GM23338 (cell line): Measurements from ENCODE around the gene ANXA6.

Source experiments
- CREB1 ChIP-seq: fragments of 250-450 bp; sonication (Bioruptor Pico); IDR thresholded peaks from 2 replicates; pipeline ENCODE4 v1.5.0; 2020; ENCODE audit warnings: low read depth, mild to moderate bottlenecking, moderate library complexity
- EZH2 ChIP-seq: fragments of 200-600 bp; sonication (generic); IDR thresholded peaks from one replicate; pipeline ENCODE4 v1.8.0; 2017; ENCODE audit warnings: antibody characterized with exemption, mild to moderate bottlenecking, low read depth; ENCODE audit not compliant: unreplicated experiment
- JUNB ChIP-seq: IDR thresholded peaks from one replicate; pipeline ENCODE4 v1.6.1; 2016; ENCODE audit warnings: antibody characterized with exemption; ENCODE audit not compliant: unreplicated experiment
- POLR2AphosphoS5 ChIP-seq: IDR thresholded peaks from 2 replicates; pipeline ENCODE4 v1.6.1; 2016; ENCODE audit warnings: antibody characterized with exemption, low read depth
- STAT1 ChIP-seq: IDR thresholded peaks from one replicate; pipeline ENCODE4 v1.6.1; 2016; ENCODE audit warnings: antibody characterized with exemption; ENCODE audit not compliant: unreplicated experiment
- TF ChIP-seq, protein P1 (sequence below), 2 experiments: fragments of 200-600 bp in 1 of 2; sonication (generic) in 1 of 2; conservative IDR thresholded peaks; 2 replicates each; pipeline versions ENCODE4 v1.5.1 to v1.6.1; 2016 to 2017; ENCODE audit warnings: antibody characterized with exemption in 2 of 2, low read depth in 2 of 2, mild to moderate bottlenecking in 2 of 2, moderate library complexity in 1 of 2
- TF ChIP-seq, protein P2 (sequence below): IDR thresholded peaks from one replicate; pipeline ENCODE4 v1.6.1; 2018; ENCODE audit warnings: antibody characterized with exemption; ENCODE audit not compliant: unreplicated experiment

DNA sequence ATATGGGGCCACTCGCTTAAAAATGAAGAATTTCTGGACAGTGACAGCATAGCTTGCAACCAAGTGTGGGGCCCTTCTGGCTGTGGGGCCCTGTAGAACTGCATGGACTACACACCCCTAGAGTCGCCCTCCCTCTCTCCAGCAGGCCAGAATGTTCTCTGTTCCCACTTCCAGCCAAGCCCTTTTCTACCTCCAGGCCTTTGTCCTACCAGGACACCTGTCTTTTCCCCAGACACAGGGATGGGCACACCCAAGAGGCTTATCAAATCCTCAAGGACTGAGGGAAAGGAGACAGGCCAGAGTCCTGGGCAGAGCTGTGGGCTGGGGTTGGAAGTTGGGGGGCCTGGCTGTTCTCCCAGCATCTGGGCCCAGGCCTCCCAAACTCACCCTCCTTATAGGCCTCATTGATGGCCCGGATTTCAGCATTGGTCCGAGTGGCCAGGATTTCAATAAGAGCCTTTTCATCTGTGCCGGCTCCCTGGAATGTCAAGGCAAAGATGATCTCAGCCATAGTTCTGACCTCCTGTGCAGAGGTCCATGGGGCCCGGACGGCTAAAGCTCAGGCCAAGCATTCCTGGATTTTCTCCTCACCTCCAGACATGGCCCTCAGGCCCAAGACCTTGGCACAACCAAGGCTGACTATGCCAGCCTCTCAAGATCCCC, 38.5 kb downstream of the ANXA6 start:
- TF ChIP-seq, protein P1, sequence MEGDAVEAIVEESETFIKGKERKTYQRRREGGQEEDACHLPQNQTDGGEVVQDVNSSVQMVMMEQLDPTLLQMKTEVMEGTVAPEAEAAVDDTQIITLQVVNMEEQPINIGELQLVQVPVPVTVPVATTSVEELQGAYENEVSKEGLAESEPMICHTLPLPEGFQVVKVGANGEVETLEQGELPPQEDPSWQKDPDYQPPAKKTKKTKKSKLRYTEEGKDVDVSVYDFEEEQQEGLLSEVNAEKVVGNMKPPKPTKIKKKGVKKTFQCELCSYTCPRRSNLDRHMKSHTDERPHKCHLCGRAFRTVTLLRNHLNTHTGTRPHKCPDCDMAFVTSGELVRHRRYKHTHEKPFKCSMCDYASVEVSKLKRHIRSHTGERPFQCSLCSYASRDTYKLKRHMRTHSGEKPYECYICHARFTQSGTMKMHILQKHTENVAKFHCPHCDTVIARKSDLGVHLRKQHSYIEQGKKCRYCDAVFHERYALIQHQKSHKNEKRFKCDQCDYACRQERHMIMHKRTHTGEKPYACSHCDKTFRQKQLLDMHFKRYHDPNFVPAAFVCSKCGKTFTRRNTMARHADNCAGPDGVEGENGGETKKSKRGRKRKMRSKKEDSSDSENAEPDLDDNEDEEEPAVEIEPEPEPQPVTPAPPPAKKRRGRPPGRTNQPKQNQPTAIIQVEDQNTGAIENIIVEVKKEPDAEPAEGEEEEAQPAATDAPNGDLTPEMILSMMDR (conservative IDR thresholded peaks at IDR 0.05; ENCODE audit: low read depth in 2 of 2), result no peak
- TF ChIP-seq POLR2AphosphoS5 (no peak), EZH2 (no peak), STAT1 (no peak), JUNB (no peak), CREB1 (no peak)
- TF ChIP-seq, protein P2, sequence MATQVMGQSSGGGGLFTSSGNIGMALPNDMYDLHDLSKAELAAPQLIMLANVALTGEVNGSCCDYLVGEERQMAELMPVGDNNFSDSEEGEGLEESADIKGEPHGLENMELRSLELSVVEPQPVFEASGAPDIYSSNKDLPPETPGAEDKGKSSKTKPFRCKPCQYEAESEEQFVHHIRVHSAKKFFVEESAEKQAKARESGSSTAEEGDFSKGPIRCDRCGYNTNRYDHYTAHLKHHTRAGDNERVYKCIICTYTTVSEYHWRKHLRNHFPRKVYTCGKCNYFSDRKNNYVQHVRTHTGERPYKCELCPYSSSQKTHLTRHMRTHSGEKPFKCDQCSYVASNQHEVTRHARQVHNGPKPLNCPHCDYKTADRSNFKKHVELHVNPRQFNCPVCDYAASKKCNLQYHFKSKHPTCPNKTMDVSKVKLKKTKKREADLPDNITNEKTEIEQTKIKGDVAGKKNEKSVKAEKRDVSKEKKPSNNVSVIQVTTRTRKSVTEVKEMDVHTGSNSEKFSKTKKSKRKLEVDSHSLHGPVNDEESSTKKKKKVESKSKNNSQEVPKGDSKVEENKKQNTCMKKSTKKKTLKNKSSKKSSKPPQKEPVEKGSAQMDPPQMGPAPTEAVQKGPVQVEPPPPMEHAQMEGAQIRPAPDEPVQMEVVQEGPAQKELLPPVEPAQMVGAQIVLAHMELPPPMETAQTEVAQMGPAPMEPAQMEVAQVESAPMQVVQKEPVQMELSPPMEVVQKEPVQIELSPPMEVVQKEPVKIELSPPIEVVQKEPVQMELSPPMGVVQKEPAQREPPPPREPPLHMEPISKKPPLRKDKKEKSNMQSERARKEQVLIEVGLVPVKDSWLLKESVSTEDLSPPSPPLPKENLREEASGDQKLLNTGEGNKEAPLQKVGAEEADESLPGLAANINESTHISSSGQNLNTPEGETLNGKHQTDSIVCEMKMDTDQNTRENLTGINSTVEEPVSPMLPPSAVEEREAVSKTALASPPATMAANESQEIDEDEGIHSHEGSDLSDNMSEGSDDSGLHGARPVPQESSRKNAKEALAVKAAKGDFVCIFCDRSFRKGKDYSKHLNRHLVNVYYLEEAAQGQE, result no peak
